ENCODE data around the gene SPTAN1.

DNA sequence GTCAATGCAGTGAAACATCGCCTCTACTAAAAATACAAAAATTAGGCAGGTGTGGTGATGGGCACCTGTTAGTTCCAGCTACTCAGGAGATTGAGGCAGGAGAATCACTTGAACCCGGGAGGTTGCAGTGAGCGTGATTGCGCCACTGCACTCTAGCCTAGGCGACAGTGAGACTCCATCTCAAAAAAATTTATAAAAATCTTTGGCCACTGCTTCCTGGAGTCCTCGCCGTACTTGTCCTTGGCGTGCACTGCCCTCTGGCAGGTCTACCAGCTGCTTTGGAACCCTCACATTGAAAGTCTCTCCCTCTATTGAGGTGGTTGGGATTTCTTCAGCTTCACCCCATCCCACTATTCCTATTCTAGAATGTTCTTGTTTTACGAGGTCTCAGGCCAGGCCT lies 79.2 kb downstream of the SPTAN1 start:
- no peak for TF ChIP-seq LEF1 (IDR thresholded peaks at IDR 0.05; ENCODE audit: borderline replicate concordance)
- TF ChIP-seq FOXK2 (IDR thresholded peaks at IDR 0.05) = no peak
- TF ChIP-seq TARDBP (IDR thresholded peaks at IDR 0.05) = no peak
- TF ChIP-seq SP1 (IDR thresholded peaks at IDR 0.05) = no peak
- no peak for TF ChIP-seq FOXM1 (IDR thresholded peaks at IDR 0.05; ENCODE audit: borderline replicate concordance)
- TF ChIP-seq ARNT (IDR thresholded peaks at IDR 0.05) = no peak
- no peak for TF ChIP-seq CTBP1 (IDR thresholded peaks at IDR 0.05; ENCODE audit: borderline replicate concordance)
- no peak for TF ChIP-seq SUZ12 (IDR thresholded peaks at IDR 0.05)
- no peak for TF ChIP-seq PKNOX1 (IDR thresholded peaks at IDR 0.05)
